Measurements from ENCODE around the gene SRPX. TPM values are rescaled to one million over a fixed set of nuclear protein-coding genes. Genes with fewer than 3 reads are reported as not detected.

Gene SRPX
- total RNA-seq, 1 experiment from 2014 or later, result 0.23 TPM

DNA sequence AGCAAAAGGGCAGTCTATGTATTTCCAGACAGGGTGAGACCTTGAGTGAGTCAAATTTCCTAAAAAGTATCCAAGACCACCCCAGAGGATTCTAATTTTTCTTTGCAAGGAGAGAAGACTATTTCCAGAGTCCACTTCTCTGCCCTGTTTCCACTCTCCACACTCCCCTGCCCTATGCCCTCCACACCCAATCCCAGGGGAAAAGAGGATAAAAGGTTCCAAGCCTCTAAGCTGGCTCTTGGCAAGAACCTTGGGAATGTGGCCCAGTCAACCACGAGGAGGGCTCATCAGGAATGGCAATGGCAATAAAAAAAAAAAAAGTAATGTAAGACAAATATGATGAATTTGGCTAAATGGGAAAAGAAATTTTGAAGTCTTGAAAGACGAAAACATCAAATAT is 65.9 kb downstream of the SRPX start:
- intact Hi-C loops (cut with micrococcal nuclease; ENCODE audit: unreplicated experiment), result no loop called here
- BruUV-seq (replicated peaks), result no TSS peak

GRCh38 chrX:38154340-38154739 is 66.3 kb downstream of the SRPX start:
- CTCF ChIA-PET, result no interaction called here
- ATAC-seq (no peak), DNase-seq (ENCODE audit: low read depth, low spot score) (no peak)
- intact Hi-C loops (cut with micrococcal nuclease; ENCODE audit: unreplicated experiment), result no loop called here
- in situ Hi-C loops (cut with HindIII; ENCODE audit: low pct_unique_long_range_greater_than_20kb, low sequenced_read_pairs), result no loop called here
- Histone ChIP-seq H3K27ac (ENCODE audit: low read length) (no peak overlapping the region), H3K36me3 (ENCODE audit: control insufficient read depth, insufficient read depth, low read length) (no peaks in the 10 kb centered on the region), H3K4me1 (ENCODE audit: control insufficient read depth, insufficient read depth, low read length) (no peaks in the 10 kb centered on the region), H3K27me3 (ENCODE audit: control insufficient read depth, insufficient read depth, low read length) (no peaks in the 10 kb centered on the region), H3K4me3 (ENCODE audit: low read depth in 2 of 2, low read length in 2 of 2) (no peak overlapping the region), H3K9me3 (ENCODE audit: control insufficient read depth, insufficient read depth, low read depth, low read length) (no peaks in the 10 kb centered on the region)
- no TSS peak for BruUV-seq (replicated peaks)
- no peak for TF ChIP-seq POLR2AphosphoS5 (IDR thresholded peaks at IDR 0.05; ENCODE audit: low read depth, low read length)
- no peak for TF ChIP-seq TCF7L2 (IDR thresholded peaks at IDR 0.05; ENCODE audit: low read depth, low read length)
- POLR2A ChIA-PET, result no interaction called here

More for the DNA sequence above, 65.9 kb downstream of the SRPX start:
- POLR2A ChIA-PET, result no interaction called here
- ATAC-seq (no peak), DNase-seq (ENCODE audit: low read depth, low spot score) (no peak)
- Histone ChIP-seq H3K4me3 (ENCODE audit: low read depth in 2 of 2, low read length in 2 of 2) (no peak overlapping the region), H3K27ac (ENCODE audit: low read length) (no peak overlapping the region), H3K27me3 (ENCODE audit: control insufficient read depth, insufficient read depth, low read length) (no peaks in the 10 kb centered on the region), H3K36me3 (ENCODE audit: control insufficient read depth, insufficient read depth, low read length) (no peaks in the 10 kb centered on the region), H3K9me3 (ENCODE audit: control insufficient read depth, insufficient read depth, low read depth, low read length) (no peaks in the 10 kb centered on the region), H3K4me1 (ENCODE audit: control insufficient read depth, insufficient read depth, low read length) (no peaks in the 10 kb centered on the region)
- CTCF ChIA-PET, result no interaction called here
- no peak for TF ChIP-seq REST (IDR thresholded peaks at IDR 0.05; ENCODE audit: insufficient read depth in 1 of 2, low read depth in 2 of 2, low read length in 1 of 2)
- in situ Hi-C loops (cut with HindIII; ENCODE audit: low pct_unique_long_range_greater_than_20kb, low sequenced_read_pairs), result no loop called here

GRCh38 chrX:38151441-38151840 is 69.2 kb downstream of the SRPX start:
- Histone ChIP-seq H3K27ac (ENCODE audit: low read length) (no peak overlapping the region), H3K4me3 (ENCODE audit: low read depth in 2 of 2, low read length in 2 of 2) (no peak overlapping the region), H3K36me3 (ENCODE audit: control insufficient read depth, insufficient read depth, low read length) (no peaks in the 10 kb centered on the region), H3K4me1 (ENCODE audit: control insufficient read depth, insufficient read depth, low read length) (no peaks in the 10 kb centered on the region), H3K27me3 (ENCODE audit: control insufficient read depth, insufficient read depth, low read length) (no peaks in the 10 kb centered on the region), H3K9me3 (ENCODE audit: control insufficient read depth, insufficient read depth, low read depth, low read length) (no peaks in the 10 kb centered on the region)
- intact Hi-C loops (cut with micrococcal nuclease; ENCODE audit: unreplicated experiment) (no loop called here), in situ Hi-C loops (cut with HindIII; ENCODE audit: low pct_unique_long_range_greater_than_20kb, low sequenced_read_pairs) (no loop called here)
- BruUV-seq (replicated peaks), result no TSS peak
- CTCF ChIA-PET, result no interaction called here
- no peak for TF ChIP-seq CTCF (IDR thresholded peaks at IDR 0.05)
- TF ChIP-seq REST (IDR thresholded peaks at IDR 0.05; ENCODE audit: insufficient read depth in 1 of 2, low read depth in 2 of 2, low read length in 1 of 2), result no peak
- no peak for TF ChIP-seq TCF7L2 (IDR thresholded peaks at IDR 0.05; ENCODE audit: low read depth, low read length)
- TF ChIP-seq SIN3A (IDR thresholded peaks at IDR 0.05; ENCODE audit: borderline replicate concordance, insufficient read depth, low read depth, low read length), result no peak
- TF ChIP-seq POLR2AphosphoS5 (IDR thresholded peaks at IDR 0.05; ENCODE audit: low read depth, low read length), result no peak
- POLR2A ChIA-PET, result no interaction called here
- DNase-seq (ENCODE audit: low read depth, low spot score) (no peak), ATAC-seq (no peak)
